ENCODE measurements around the gene SRSF7. TPM values are rescaled to one million over a fixed set of nuclear protein-coding genes. Genes with fewer than 3 reads are reported as not detected.

The SRSF7 gene
- total RNA-seq, 1 donor from 2014 or later, result 248 TPM

- DNase-seq (ENCODE audit: extremely low spot score, unreplicated experiment), result no peak
- Mint-ChIP-seq H3K36me3 (peaks cover 18% of the 10 kb centered on the region), H3K4me1 (ENCODE audit: unreplicated experiment) (peaks cover 16% of the 10 kb centered on the region), H3K27me3 (peaks cover 4% of the 10 kb centered on the region), H3K27ac (no peak overlapping the region), H3K4me3 (no peak overlapping the region), H3K9me3 (no peaks in the 10 kb centered on the region)
- TF ChIP-seq CTCF (conservative IDR thresholded peaks at IDR 0.05), result no peak
Measured at GRCh38 chr2:38754049-38754448, 2.9 kb upstream of the SRSF7 start.

- Mint-ChIP-seq H3K4me3 (peak overlapping the region; percentile 100), H3K27ac (peak overlapping the region; percentile 99), H3K4me1 (ENCODE audit: unreplicated experiment) (peaks cover 34% of the 10 kb centered on the region), H3K27me3 (peaks cover 4% of the 10 kb centered on the region), H3K36me3 (peaks cover 38% of the 10 kb centered on the region), H3K9me3 (no peaks in the 10 kb centered on the region)
- no peak for TF ChIP-seq CTCF (conservative IDR thresholded peaks at IDR 0.05)
- no peak for DNase-seq (ENCODE audit: extremely low spot score, unreplicated experiment)
Measured at GRCh38 chr2:38751596-38752410, 642 bp upstream of the SRSF7 start.

GRCh38 chr2:38750011-38750890 lies 910 bp downstream of the SRSF7 start:
- DNase-seq (ENCODE audit: extremely low spot score, unreplicated experiment), result no peak
- H3K27ac Mint-ChIP-seq, result peak overlapping the region; percentile 99
- peaks cover 4% of the 10 kb centered on the region for H3K27me3 Mint-ChIP-seq
- no peak for TF ChIP-seq CTCF (conservative IDR thresholded peaks at IDR 0.05)
- H3K4me1 Mint-ChIP-seq (ENCODE audit: unreplicated experiment), result peaks cover 41% of the 10 kb centered on the region
- no peaks in the 10 kb centered on the region for H3K9me3 Mint-ChIP-seq
- peaks cover 52% of the 10 kb centered on the region for H3K36me3 Mint-ChIP-seq
- peak overlapping the region; percentile 100 for H3K4me3 Mint-ChIP-seq

- Mint-ChIP-seq H3K27me3 (peaks cover 4% of the 10 kb centered on the region), H3K27ac (peak overlapping the region; percentile 58), H3K4me3 (peak overlapping the region; percentile 100), H3K36me3 (peaks cover 60% of the 10 kb centered on the region), H3K4me1 (ENCODE audit: unreplicated experiment) (peaks cover 41% of the 10 kb centered on the region), H3K9me3 (no peaks in the 10 kb centered on the region)
- no peak for TF ChIP-seq CTCF (conservative IDR thresholded peaks at IDR 0.05)
- no peak for DNase-seq (ENCODE audit: extremely low spot score, unreplicated experiment)
Measured at GRCh38 chr2:38748943-38749804, 2.0 kb downstream of the SRSF7 start.

GRCh38 chr2:38748391-38748790 lies 2.8 kb downstream of the SRSF7 start:
- no peak for TF ChIP-seq CTCF (conservative IDR thresholded peaks at IDR 0.05)
- DNase-seq (ENCODE audit: extremely low spot score, unreplicated experiment), result no peak
- Mint-ChIP-seq H3K27me3 (peaks cover 4% of the 10 kb centered on the region), H3K9me3 (no peaks in the 10 kb centered on the region), H3K27ac (peak overlapping the region; percentile 9), H3K36me3 (peaks cover 68% of the 10 kb centered on the region), H3K4me1 (ENCODE audit: unreplicated experiment) (peaks cover 41% of the 10 kb centered on the region), H3K4me3 (peak overlapping the region; percentile 70)

Measured in type B pancreatic cell (in vitro differentiated cells).